ENCODE data around the gene C1S.

DNA sequence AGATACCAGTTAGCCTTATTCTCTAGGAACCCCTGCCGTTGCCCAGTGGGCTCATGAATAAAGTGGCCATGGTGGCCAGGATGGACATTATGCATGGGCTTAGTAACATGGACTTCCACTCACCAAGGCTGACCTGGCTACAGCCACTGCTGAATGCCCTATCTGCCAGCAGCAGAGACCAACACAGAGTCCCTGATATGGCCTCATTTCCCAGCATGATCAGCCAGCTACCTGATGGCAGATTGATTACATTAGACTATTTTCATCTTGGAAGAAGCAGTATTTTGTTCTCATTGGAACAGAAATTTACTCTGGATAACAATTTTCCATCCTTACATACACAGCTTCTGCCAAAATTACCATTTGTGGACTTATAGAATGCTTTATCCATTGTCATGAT lies 26.1 kb upstream of the C1S start:
- TF ChIP-seq, protein P1, sequence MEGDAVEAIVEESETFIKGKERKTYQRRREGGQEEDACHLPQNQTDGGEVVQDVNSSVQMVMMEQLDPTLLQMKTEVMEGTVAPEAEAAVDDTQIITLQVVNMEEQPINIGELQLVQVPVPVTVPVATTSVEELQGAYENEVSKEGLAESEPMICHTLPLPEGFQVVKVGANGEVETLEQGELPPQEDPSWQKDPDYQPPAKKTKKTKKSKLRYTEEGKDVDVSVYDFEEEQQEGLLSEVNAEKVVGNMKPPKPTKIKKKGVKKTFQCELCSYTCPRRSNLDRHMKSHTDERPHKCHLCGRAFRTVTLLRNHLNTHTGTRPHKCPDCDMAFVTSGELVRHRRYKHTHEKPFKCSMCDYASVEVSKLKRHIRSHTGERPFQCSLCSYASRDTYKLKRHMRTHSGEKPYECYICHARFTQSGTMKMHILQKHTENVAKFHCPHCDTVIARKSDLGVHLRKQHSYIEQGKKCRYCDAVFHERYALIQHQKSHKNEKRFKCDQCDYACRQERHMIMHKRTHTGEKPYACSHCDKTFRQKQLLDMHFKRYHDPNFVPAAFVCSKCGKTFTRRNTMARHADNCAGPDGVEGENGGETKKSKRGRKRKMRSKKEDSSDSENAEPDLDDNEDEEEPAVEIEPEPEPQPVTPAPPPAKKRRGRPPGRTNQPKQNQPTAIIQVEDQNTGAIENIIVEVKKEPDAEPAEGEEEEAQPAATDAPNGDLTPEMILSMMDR (IDR thresholded peaks at IDR 0.05; ENCODE audit: low read depth, low read length), result no peak
- no peak for TF ChIP-seq EZH2phosphoT487 (IDR thresholded peaks at IDR 0.05; ENCODE audit: low read depth)
